Measurements from ENCODE around the gene SF3B2.
A peak's percentile ranks its signal among the peaks of the same experiment; 100 is the strongest.

Gene SF3B2, protein sequence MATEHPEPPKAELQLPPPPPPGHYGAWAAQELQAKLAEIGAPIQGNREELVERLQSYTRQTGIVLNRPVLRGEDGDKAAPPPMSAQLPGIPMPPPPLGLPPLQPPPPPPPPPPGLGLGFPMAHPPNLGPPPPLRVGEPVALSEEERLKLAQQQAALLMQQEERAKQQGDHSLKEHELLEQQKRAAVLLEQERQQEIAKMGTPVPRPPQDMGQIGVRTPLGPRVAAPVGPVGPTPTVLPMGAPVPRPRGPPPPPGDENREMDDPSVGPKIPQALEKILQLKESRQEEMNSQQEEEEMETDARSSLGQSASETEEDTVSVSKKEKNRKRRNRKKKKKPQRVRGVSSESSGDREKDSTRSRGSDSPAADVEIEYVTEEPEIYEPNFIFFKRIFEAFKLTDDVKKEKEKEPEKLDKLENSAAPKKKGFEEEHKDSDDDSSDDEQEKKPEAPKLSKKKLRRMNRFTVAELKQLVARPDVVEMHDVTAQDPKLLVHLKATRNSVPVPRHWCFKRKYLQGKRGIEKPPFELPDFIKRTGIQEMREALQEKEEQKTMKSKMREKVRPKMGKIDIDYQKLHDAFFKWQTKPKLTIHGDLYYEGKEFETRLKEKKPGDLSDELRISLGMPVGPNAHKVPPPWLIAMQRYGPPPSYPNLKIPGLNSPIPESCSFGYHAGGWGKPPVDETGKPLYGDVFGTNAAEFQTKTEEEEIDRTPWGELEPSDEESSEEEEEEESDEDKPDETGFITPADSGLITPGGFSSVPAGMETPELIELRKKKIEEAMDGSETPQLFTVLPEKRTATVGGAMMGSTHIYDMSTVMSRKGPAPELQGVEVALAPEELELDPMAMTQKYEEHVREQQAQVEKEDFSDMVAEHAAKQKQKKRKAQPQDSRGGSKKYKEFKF

DNA sequence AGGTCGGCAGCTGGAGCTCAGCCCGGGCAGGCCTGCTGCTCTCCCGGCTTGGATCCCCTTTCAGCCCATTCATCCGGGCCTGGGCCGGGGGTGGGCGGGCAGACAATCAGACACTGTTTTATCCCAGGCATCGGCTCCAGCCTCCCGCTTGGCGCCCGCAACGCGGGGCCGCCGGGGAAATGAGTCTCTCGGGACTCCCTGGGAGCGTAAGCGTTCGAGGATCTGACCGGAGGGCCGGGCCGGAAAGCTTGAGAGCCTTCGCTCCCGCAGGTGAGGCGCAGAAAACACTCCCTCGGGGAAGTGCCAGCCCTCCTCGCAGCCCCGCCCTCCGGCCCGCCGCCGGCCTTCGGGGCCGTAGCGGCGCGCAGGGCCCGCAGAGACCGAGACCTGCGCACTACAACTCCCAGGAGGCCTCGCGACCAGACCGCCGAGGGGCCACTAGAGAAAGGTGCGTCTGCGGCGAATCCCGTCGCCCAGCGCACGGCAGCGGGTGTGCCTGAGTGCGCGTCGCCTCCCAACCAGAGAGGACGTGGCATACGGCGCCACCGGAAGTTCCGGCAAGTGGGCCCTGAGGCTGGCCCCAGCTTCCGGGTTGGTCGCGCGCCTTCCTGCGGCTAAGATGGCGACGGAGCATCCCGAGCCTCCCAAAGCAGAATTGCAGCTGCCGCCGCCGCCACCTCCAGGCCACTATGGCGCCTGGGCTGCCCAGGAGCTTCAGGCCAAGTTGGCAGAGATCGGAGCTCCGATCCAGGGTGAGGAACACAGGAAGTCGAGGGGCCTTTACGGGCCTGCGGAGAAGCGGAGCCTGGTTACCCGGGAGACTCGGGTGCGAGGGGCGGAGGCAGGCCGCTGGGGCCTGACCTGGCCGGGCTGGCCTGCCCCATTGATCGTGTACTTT, at the start of gene SF3B2:
SF3B2 (plus strand) TSS at position 599 of the 898 bp plus-strand sequence; CDS start at position 620, 21 bp downstream.
- H3K9ac ChIP-seq: peak within 1 kb of the TSS; percentile 40
- H3K27ac ChIP-seq: peak within 1 kb of the TSS; percentile 84
- TF ChIP-seq, protein P1, sequence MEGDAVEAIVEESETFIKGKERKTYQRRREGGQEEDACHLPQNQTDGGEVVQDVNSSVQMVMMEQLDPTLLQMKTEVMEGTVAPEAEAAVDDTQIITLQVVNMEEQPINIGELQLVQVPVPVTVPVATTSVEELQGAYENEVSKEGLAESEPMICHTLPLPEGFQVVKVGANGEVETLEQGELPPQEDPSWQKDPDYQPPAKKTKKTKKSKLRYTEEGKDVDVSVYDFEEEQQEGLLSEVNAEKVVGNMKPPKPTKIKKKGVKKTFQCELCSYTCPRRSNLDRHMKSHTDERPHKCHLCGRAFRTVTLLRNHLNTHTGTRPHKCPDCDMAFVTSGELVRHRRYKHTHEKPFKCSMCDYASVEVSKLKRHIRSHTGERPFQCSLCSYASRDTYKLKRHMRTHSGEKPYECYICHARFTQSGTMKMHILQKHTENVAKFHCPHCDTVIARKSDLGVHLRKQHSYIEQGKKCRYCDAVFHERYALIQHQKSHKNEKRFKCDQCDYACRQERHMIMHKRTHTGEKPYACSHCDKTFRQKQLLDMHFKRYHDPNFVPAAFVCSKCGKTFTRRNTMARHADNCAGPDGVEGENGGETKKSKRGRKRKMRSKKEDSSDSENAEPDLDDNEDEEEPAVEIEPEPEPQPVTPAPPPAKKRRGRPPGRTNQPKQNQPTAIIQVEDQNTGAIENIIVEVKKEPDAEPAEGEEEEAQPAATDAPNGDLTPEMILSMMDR (IDR thresholded peaks at IDR 0.05): peak; percentile 15
- peaks cover 18% of the 10 kb centered on the region for H3K4me1 ChIP-seq
- H2AFZ ChIP-seq: peak within 1 kb of the TSS; percentile 89
- H3K4me3 ChIP-seq (ENCODE audit: low read depth, low read length): peak within 1 kb of the TSS; percentile 92
- peaks cover 10% of the 10 kb centered on the region for H3K79me2 ChIP-seq
- no peaks in the 10 kb centered on the region for H3K9me3 ChIP-seq (ENCODE audit: control insufficient read depth, low read length)
- peak within 1 kb of the TSS; percentile 78 for H3K4me2 ChIP-seq (ENCODE audit: low read length)
- no peaks in the 10 kb centered on the region for H3K36me3 ChIP-seq (ENCODE audit: control insufficient read depth, insufficient read depth, low read length)
- H3K27me3 ChIP-seq (ENCODE audit: control insufficient read depth, insufficient read depth, low read length): no peaks in the 10 kb centered on the region

DNA sequence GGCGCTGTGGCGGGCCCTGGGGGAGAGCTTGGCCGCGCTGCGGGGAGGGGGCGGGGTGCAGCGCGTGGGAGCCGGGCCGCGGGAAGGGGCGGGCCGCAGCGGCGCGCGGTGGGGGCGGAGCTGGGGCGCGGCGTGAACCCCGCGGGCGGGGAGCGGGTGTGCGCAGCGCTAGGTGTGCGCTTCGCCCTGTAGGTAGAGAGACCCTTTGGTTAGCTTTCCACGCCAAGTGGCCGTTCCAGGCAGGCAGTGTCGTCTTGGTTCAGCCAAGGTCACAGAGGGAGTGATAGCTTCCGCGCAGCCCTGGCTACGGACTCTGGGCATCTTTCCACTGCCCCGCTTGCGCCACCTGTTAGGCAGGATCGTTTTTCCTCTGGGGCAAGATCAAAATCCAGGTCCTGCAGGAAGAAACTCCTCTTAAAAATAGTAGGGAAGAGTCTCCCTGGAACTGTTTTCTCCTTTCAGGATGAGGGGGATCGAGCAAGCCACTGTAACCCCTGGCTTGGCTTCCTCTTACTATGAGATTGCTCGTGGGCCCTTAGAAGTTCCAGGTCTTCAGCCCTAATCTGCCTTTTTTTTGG, 49.4 kb upstream of the SF3B2 start:
- TF ChIP-seq, protein P1 (IDR thresholded peaks at IDR 0.05): no peak
- H2AFZ ChIP-seq: peak overlapping the region; percentile 96
- H3K4me2 ChIP-seq (ENCODE audit: low read length): peak overlapping the region; percentile 91
- H3K27ac ChIP-seq: peak overlapping the region; percentile 90
- H3K4me3 ChIP-seq (ENCODE audit: low read depth, low read length): peak overlapping the region; percentile 93
- peaks cover 2% of the 10 kb centered on the region for H3K79me2 ChIP-seq
- no peaks in the 10 kb centered on the region for H3K4me1 ChIP-seq
- no peaks in the 10 kb centered on the region for H3K36me3 ChIP-seq (ENCODE audit: control insufficient read depth, insufficient read depth, low read length)
- H3K27me3 ChIP-seq (ENCODE audit: control insufficient read depth, insufficient read depth, low read length): no peaks in the 10 kb centered on the region
- no peaks in the 10 kb centered on the region for H3K9me3 ChIP-seq (ENCODE audit: control insufficient read depth, low read length)
- H3K9ac ChIP-seq: no peak overlapping the region

DNA sequence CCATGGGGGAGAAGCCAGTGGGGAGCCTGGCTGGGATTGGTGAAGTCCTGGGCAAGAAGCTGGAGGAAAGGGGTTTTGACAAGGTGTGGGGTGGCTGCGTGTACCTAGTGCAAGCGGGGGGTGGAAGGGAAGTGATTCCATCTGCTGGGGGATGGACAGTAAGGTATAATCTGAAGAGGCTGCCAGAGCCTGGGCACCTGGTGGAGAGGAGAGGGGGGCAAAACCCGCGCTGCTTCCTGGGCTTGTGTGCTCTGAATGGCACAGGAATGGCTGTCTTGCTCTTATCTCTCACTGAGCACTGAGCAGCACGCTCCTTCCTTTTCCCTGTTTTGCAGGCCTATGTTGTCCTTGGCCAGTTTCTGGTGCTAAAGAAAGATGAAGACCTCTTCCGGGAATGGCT, 48.9 kb upstream of the SF3B2 start:
- Histone ChIP-seq H3K9ac (no peak overlapping the region), H3K4me3 (ENCODE audit: low read depth, low read length) (peak overlapping the region; percentile 93), H3K4me1 (no peaks in the 10 kb centered on the region), H2AFZ (no peak overlapping the region), H3K9me3 (ENCODE audit: control insufficient read depth, low read length) (no peaks in the 10 kb centered on the region), H3K27ac (peak overlapping the region; percentile 90), H3K36me3 (ENCODE audit: control insufficient read depth, insufficient read depth, low read length) (no peaks in the 10 kb centered on the region), H3K79me2 (peaks cover 2% of the 10 kb centered on the region), H3K27me3 (ENCODE audit: control insufficient read depth, insufficient read depth, low read length) (no peaks in the 10 kb centered on the region), H3K4me2 (ENCODE audit: low read length) (peak overlapping the region; percentile 75)
- TF ChIP-seq, protein P1 (IDR thresholded peaks at IDR 0.05): no peak

DNA sequence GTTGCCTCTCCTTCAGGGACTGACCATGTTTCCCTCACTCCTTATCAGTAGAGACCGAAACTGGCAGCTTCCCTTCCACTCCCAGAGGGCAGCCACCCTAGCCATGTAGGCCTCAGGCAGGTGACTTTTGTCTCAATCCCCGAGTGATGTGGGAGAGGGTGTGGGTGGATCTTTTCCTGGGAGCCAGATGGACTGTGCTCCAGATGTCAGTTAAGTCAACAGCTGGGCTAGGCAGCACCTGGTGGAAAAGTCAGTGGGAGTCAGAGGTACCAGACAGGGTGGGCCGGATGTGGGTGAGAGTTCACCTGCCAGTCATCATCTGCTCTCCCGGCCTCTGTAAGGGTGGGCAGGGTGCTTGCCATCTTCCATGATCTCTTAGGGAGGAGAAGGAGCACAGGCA, 48.0 kb upstream of the SF3B2 start:
- H3K27me3 ChIP-seq (ENCODE audit: control insufficient read depth, insufficient read depth, low read length): no peaks in the 10 kb centered on the region
- H3K4me3 ChIP-seq (ENCODE audit: low read depth, low read length): no peak overlapping the region
- no peaks in the 10 kb centered on the region for H3K9me3 ChIP-seq (ENCODE audit: control insufficient read depth, low read length)
- TF ChIP-seq, protein P1 (IDR thresholded peaks at IDR 0.05): no peak
- H3K9ac ChIP-seq: no peak overlapping the region
- no peak overlapping the region for H3K4me2 ChIP-seq (ENCODE audit: low read length)
- H3K36me3 ChIP-seq (ENCODE audit: control insufficient read depth, insufficient read depth, low read length): no peaks in the 10 kb centered on the region
- peaks cover 2% of the 10 kb centered on the region for H3K79me2 ChIP-seq
- no peak overlapping the region for H2AFZ ChIP-seq
- H3K4me1 ChIP-seq: no peaks in the 10 kb centered on the region
- no peak overlapping the region for H3K27ac ChIP-seq
